ENCODE measurements around the gene SH3PXD2B. TPM values are rescaled to one million over a fixed set of nuclear protein-coding genes. Genes with fewer than 3 reads are reported as not detected.

The SH3PXD2B gene
- total RNA-seq, 1 donor from 2014 or later: 62.4 TPM

GRCh38 chr5:172278356-172278755, 176.0 kb downstream of the SH3PXD2B start:
- TF ChIP-seq CTCF (IDR thresholded peaks at IDR 0.05; ENCODE audit: insufficient read depth, low read length, poor library complexity, severe bottlenecking): no peak
- no peak overlapping the region for H3K4me3 ChIP-seq (ENCODE audit: low read depth, low read length)

GRCh38 chr5:172276214-172276613, 178.1 kb downstream of the SH3PXD2B start:
- Histone ChIP-seq H3K36me3 (ENCODE audit: control insufficient read depth, insufficient read depth, low read length) (no peaks in the 10 kb centered on the region), H3K27me3 (ENCODE audit: control insufficient read depth, insufficient read depth, low read length) (no peaks in the 10 kb centered on the region), H3K4me3 (ENCODE audit: low read depth, low read length) (no peak overlapping the region)
- no peak for TF ChIP-seq CTCF (IDR thresholded peaks at IDR 0.05; ENCODE audit: insufficient read depth, low read length, poor library complexity, severe bottlenecking)
- no peak for DNase-seq (ENCODE audit: low read depth)

More at GRCh38 chr5:172278356-172278755, 176.0 kb downstream of the SH3PXD2B start:
- Histone ChIP-seq H3K27me3 (ENCODE audit: control insufficient read depth, insufficient read depth, low read length) (no peaks in the 10 kb centered on the region), H3K36me3 (ENCODE audit: control insufficient read depth, insufficient read depth, low read length) (no peaks in the 10 kb centered on the region)
- no peak for DNase-seq (ENCODE audit: low read depth)

Other genes with a start within 250 kb of the SH3PXD2B start
- 30.1 and 32.0 TPM in 2 replicates for gene UBTD2, start 170.8 kb downstream of the SH3PXD2B start, total RNA-seq
- 5.1 and 6.1 TPM in 2 replicates for gene NEURL1B, start 186.7 kb upstream of the SH3PXD2B start, total RNA-seq

Measured in kidney epithelial cell (primary cell).